K562 (cell line): ENCODE results near the gene SLC4A5. TPM values are rescaled to one million over a fixed set of nuclear protein-coding genes. Genes with fewer than 3 reads are reported as not detected.

Experiments used
- ARID1B ChIP-seq: fragments of 450-650 bp; IDR thresholded peaks from 2 replicates; pipeline ENCODE4 v1.6.1; 2016; ENCODE audit warnings: antibody characterized with exemption, mild to moderate bottlenecking, inconsistent platforms
- CTBP1 ChIP-seq: fragments of 450-650 bp; IDR thresholded peaks from 2 replicates; pipeline ENCODE4 v1.6.1; 2016; ENCODE audit warnings: borderline replicate concordance
- CXXC5 ChIP-seq: fragments of 250-450 bp; sonication (Bioruptor Pico); IDR thresholded peaks from 2 replicates; pipeline ENCODE4 v1.8.0; 2022; ENCODE audit warnings: inconsistent platforms, mild to moderate bottlenecking, moderate library complexity
- ELF1 ChIP-seq: fragments of 200-800 bp; sonication (Bioruptor generic); IDR thresholded peaks from 2 replicates; pipeline ENCODE4 v1.6.1; 2016; ENCODE audit warnings: missing genetic modification characterization, missing compliant biosample characterization
- FOXK1 ChIP-seq: sonication (generic); formaldehyde crosslinking; IDR thresholded peaks from 2 replicates; pipeline ENCODE4 v1.8.0; 2022; ENCODE audit warnings: missing genetic modification reagents, mild to moderate bottlenecking, borderline replicate concordance
- GTF3C2 ChIP-seq: IDR thresholded peaks from 3 replicates; pipeline ENCODE4 v1.6.1; 2011; ENCODE audit warnings: borderline replicate concordance, mild to moderate bottlenecking, moderate library complexity; ENCODE audit not compliant: insufficient read length; ENCODE audit errors: extremely low read depth
- KDM5B ChIP-seq: fragments of 200-600 bp; sonication (generic); IDR thresholded peaks from 2 replicates; pipeline ENCODE4 v1.6.1; 2012; ENCODE audit warnings: low read depth, mild to moderate bottlenecking, moderate library complexity, low read length, control low read depth, inconsistent platforms; ENCODE audit not compliant: insufficient replicate concordance
- LEF1 ChIP-seq: fragments of 450-650 bp; IDR thresholded peaks from 2 replicates; pipeline ENCODE4 v1.6.1; 2016; ENCODE audit warnings: mild to moderate bottlenecking
- MECOM ChIP-seq: fragments of 250-450 bp; sonication (Bioruptor Pico); IDR thresholded peaks from 2 replicates; pipeline ENCODE4 v1.8.0; 2022; ENCODE audit warnings: inconsistent platforms
- PCBP2 ChIP-seq: fragments of 200-400 bp; formaldehyde crosslinking; IDR thresholded peaks from 2 replicates; pipeline ENCODE4 v1.6.1; 2018; ENCODE audit warnings: low read length, low read depth, mild to moderate bottlenecking, moderate library complexity; ENCODE audit not compliant: poor library complexity, severe bottlenecking
- POLR3A ChIP-seq: IDR thresholded peaks from 2 replicates; pipeline ENCODE4 v1.6.1; 2011; ENCODE audit warnings: borderline replicate concordance, mild to moderate bottlenecking, moderate library complexity; ENCODE audit not compliant: insufficient read length, insufficient read depth; ENCODE audit errors: extremely low read depth
- RBM39 ChIP-seq: fragments of 200-400 bp; formaldehyde crosslinking; optimal IDR thresholded peaks from 2 replicates; pipeline ENCODE3; 2018; ENCODE audit warnings: low read depth, low read length
- SETDB1 ChIP-seq: IDR thresholded peaks from one replicate; pipeline ENCODE4 v1.6.1; 2012; ENCODE audit warnings: low read length, control low read depth, inconsistent platforms
- SNIP1 ChIP-seq: fragments of 450-650 bp; IDR thresholded peaks from 2 replicates; pipeline ENCODE4 v1.7.1; 2017; ENCODE audit warnings: low read depth, mild to moderate bottlenecking
- TBL1XR1 ChIP-seq, 2 experiments: IDR thresholded peaks; 2 replicates each; pipeline ENCODE4 v1.6.1; 2012; ENCODE audit warnings: improper control_type of control experiment in 2 of 2, low read length in 2 of 2, mild to moderate bottlenecking in 1 of 2
- TEAD1 ChIP-seq, 2 experiments: fragments of 450-650 bp in 1 of 2; sonication (generic) in 1 of 2; formaldehyde crosslinking; IDR thresholded peaks; 2 replicates each; pipeline versions ENCODE4 v1.4.0 to v1.8.0; 2020 to 2022; ENCODE audit warnings: mild to moderate bottlenecking in 2 of 2, missing genetic modification reagents in 1 of 2
- TEAD4 ChIP-seq, 2 experiments: sonication (generic) in 1 of 2; formaldehyde crosslinking in 1 of 2; IDR thresholded peaks; 2 replicates each; pipeline versions ENCODE4 v1.6.1 to v1.8.0; 2012 to 2022; ENCODE audit warnings: borderline replicate concordance in 1 of 2, inconsistent platforms in 1 of 2, low read length in 1 of 2, mild to moderate bottlenecking in 1 of 2, missing genetic modification reagents in 1 of 2
- ZBTB1 ChIP-seq: sonication (generic); formaldehyde crosslinking; IDR thresholded peaks from 2 replicates; pipeline ENCODE4 v1.8.1; 2023; ENCODE audit warnings: missing genetic modification reagents, low read depth, mild to moderate bottlenecking, borderline replicate concordance
- ZBTB7A ChIP-seq: IDR thresholded peaks from 2 replicates; pipeline ENCODE4 v1.6.1; 2011; ENCODE audit warnings: low read depth, mild to moderate bottlenecking, low read length, moderate library complexity, borderline replicate concordance; ENCODE audit not compliant: control insufficient read depth
- ZC3H11A ChIP-seq: IDR thresholded peaks from 2 replicates; pipeline ENCODE4 v1.6.1; 2012; ENCODE audit warnings: low read depth, low read length, improper control_type of control experiment
- ZFP1 ChIP-seq: fragments of 450-650 bp; formaldehyde crosslinking; IDR thresholded peaks from 2 replicates; pipeline ENCODE4 v1.4.0; 2020; ENCODE audit warnings: mild to moderate bottlenecking, mixed read lengths
- ZNF197 ChIP-seq: fragments of 200-800 bp; sonication (Bioruptor generic); IDR thresholded peaks from 2 replicates; pipeline ENCODE4 v1.6.1; 2016; ENCODE audit warnings: low read depth, missing genetic modification characterization, missing compliant biosample characterization
- ZNF584 ChIP-seq: fragments of 200-800 bp; sonication (Bioruptor generic); IDR thresholded peaks from 2 replicates; pipeline ENCODE4 v1.6.1; 2016; ENCODE audit warnings: low read depth, mild to moderate bottlenecking, missing genetic modification characterization, missing compliant biosample characterization
- ZNF830 ChIP-seq: fragments of 250-450 bp; sonication (Bioruptor Pico); IDR thresholded peaks from 2 replicates; pipeline ENCODE4 v1.5.0; 2021; ENCODE audit warnings: mild to moderate bottlenecking
- polyA plus RNA-seq, 8 experiments: library from polyadenylated mRNA; depleted of rRNA in 4 of 8; stranded (reverse) in 5 of 8; unstranded in 3 of 8; fragments of >200 nt; fragmentation: Nextera tagmentation in 2 of 8; fragmentation: Illumina TruSeq in 1 of 8; extraction: Ambion mirVana in 2 of 8; extraction: Trizol in 1 of 8; gene quantifications; 2 replicates each; pipeline versions ENCODE4 v1.2.1 to v1.2.3, GENCODE V29; 2011 to 2014; ENCODE audit warnings: inconsistent platforms in 1 of 8, missing spikeins in 1 of 8
- total RNA-seq, 7 experiments: library from RNA; depleted of rRNA in 6 of 7; stranded (reverse); fragments of >200 nt in 6 of 7; fragmentation: Illumina TruSeq in 2 of 7; extraction: Trizol in 2 of 7; gene quantifications; 2 replicates each; pipeline versions ENCODE4 v1.2.1 to v1.2.3, GENCODE V29; 2011 to 2021; ENCODE audit warnings: low replicate concordance in 1 of 7

The SLC4A5 gene
- total and polyA plus RNA-seq, 9 of the 15 experiments (the other 6 are each of a cell fraction or from before 2014, with no cell fraction given) = 0.03 to 0.77 (median 0.14) TPM; not detected in 1

GRCh38 chr2:74198461-74199274, 144.5 kb downstream of the SLC4A5 start, which contains the start of gene MTHFD2 (continued):
- TF ChIP-seq ARID1B (0 out of 2 replicates have a peak, but pooled peaks have one; percentile 7), SNIP1 (no peak), KDM5B (peak; percentile 95), TEAD1 (CRISPR knock-in tag; IDR thresholded peaks at IDR 0.05) (peak; percentile 25 to 82; a peak in 1 of 4 replicates), CTBP1 (peak; percentile 80), FOXK1 (CRISPR knock-in tag) (peak; percentile 18; the same call in 1 of the 2 replicates), GTF3C2 (no peak), POLR3A (no peak), ZBTB1 (CRISPR knock-in tag) (peak; percentile 79; the same call in 1 of the 2 replicates), TBL1XR1 (IDR thresholded peaks at IDR 0.05; ENCODE audit: low read length in 2 of 2) (peak; percentile 31 to 39; a peak in 1 of 4 replicates), ZNF830 (CRISPR knock-in tag) (peak; percentile 92; the same call in 1 of the 2 replicates), ZNF197 (no peak), ZFP1 (CRISPR knock-in tag) (no peak), ZNF584 (no peak), RBM39 (no peak), ZC3H11A (no peak), LEF1 (no peak; the same call in 1 of the 2 replicates), ZBTB7A (peak; percentile 94), TEAD4 (IDR thresholded peaks at IDR 0.05; ENCODE audit: low read length) (no peak), TEAD4 (CRISPR knock-in tag; IDR thresholded peaks at IDR 0.05; ENCODE audit: borderline replicate concordance) (no peak), PCBP2 (peak; percentile 94), CXXC5 (CRISPR knock-in tag) (peak; percentile 80), SETDB1 (no peak), MECOM (CRISPR knock-in tag) (no peak), ELF1 (tag) (no peak)
